ENCODE measurements around the gene BIRC6. TPM values are rescaled to one million over a fixed set of nuclear protein-coding genes. Genes with fewer than 3 reads are reported as not detected.
"Not testable (repeated sequence)": the region's sequence is repeated elsewhere in the genome, so short reads cannot be mapped to it uniquely, and the experiment has no call there.

The BIRC6 gene
- total RNA-seq, 1 experiment from 2014 or later: 57.7 TPM

GRCh38 chr2:32504877-32505478 is 148.2 kb downstream of the BIRC6 start:
- DNase-seq (ENCODE audit: low spot score): no peak

GRCh38 chr2:32506446-32506845 is 149.6 kb downstream of the BIRC6 start:
- DNase-seq (ENCODE audit: low spot score): no peak

GRCh38 chr2:32514946-32515345 is 158.1 kb downstream of the BIRC6 start:
- no peak for DNase-seq (ENCODE audit: low spot score)

- DNase-seq (ENCODE audit: low spot score): no peak
Measured at GRCh38 chr2:32516567-32516966, 159.7 kb downstream of the BIRC6 start.

- DNase-seq (ENCODE audit: low spot score): no peak
Measured at GRCh38 chr2:32522770-32523169, 165.9 kb downstream of the BIRC6 start.

GRCh38 chr2:32523686-32524085 is 166.9 kb downstream of the BIRC6 start:
- no peak for DNase-seq (ENCODE audit: low spot score)

GRCh38 chr2:32532341-32532740 is 175.5 kb downstream of the BIRC6 start:
- no peak for DNase-seq (ENCODE audit: low spot score)

GRCh38 chr2:32532961-32533360 is 176.1 kb downstream of the BIRC6 start:
- no peak for DNase-seq (ENCODE audit: low spot score)

GRCh38 chr2:32534831-32535230 is 178.0 kb downstream of the BIRC6 start:
- DNase-seq (ENCODE audit: low spot score): no peak

GRCh38 chr2:32538735-32539134 is 181.9 kb downstream of the BIRC6 start:
- no peak for DNase-seq (ENCODE audit: low spot score)

GRCh38 chr2:32552483-32552882 is 195.7 kb downstream of the BIRC6 start:
- not testable (repeated sequence) for DNase-seq (ENCODE audit: low spot score)

GRCh38 chr2:32553829-32554432 is 197.1 kb downstream of the BIRC6 start:
- peak; percentile 21 for DNase-seq (ENCODE audit: low spot score)

- no peak for DNase-seq (ENCODE audit: low spot score)
Measured at GRCh38 chr2:32558492-32558891, 201.7 kb downstream of the BIRC6 start.

- DNase-seq (ENCODE audit: low spot score): no peak
Measured at GRCh38 chr2:32559136-32559535, 202.3 kb downstream of the BIRC6 start.

- DNase-seq (ENCODE audit: low spot score): no peak
Measured at GRCh38 chr2:32562906-32563305, 206.1 kb downstream of the BIRC6 start.

GRCh38 chr2:32564417-32565035 is 207.7 kb downstream of the BIRC6 start:
- DNase-seq (ENCODE audit: low spot score): no peak

GRCh38 chr2:32565902-32566301 is 209.1 kb downstream of the BIRC6 start:
- DNase-seq (ENCODE audit: low spot score): no peak

GRCh38 chr2:32572030-32572429 is 215.2 kb downstream of the BIRC6 start:
- no peak for DNase-seq (ENCODE audit: low spot score)

- peak; percentile 10 for DNase-seq (ENCODE audit: low spot score)
Measured at GRCh38 chr2:32572737-32573136, 215.9 kb downstream of the BIRC6 start.

- DNase-seq (ENCODE audit: low spot score): peak; percentile 6
Measured at GRCh38 chr2:32591669-32592463, 235.0 kb downstream of the BIRC6 start.

GRCh38 chr2:32594573-32594972 is 237.8 kb downstream of the BIRC6 start:
- no peak for DNase-seq (ENCODE audit: low spot score)

- no peak for DNase-seq (ENCODE audit: low spot score)
Measured at GRCh38 chr2:32611366-32611765, 254.5 kb downstream of the BIRC6 start.

GRCh38 chr2:32611771-32612170 is 254.9 kb downstream of the BIRC6 start:
- DNase-seq (ENCODE audit: low spot score): no peak

Data from A172 (cell line).